Measurements from ENCODE around the gene SERPINB12.

DNA sequence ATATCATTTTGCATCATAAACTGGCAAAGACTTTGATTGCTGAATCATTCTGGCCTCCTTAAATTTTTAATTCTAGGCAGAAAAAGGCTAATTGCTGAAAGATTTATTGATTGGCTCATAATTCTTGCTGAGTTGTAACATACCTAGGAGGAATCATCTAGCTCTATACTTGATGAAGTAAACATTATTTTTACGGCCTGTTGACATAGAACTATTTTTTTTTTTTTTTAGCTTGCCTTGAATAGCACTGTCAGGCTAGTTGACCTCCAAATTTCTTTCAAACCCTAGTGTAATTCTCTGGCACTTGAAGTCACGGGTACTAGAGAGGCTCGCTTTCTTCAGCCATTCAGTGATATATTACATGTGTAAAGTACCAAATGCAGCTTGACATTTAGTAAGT is 2.8 kb downstream of the SERPINB12 start:
- TF ChIP-seq, protein P1, sequence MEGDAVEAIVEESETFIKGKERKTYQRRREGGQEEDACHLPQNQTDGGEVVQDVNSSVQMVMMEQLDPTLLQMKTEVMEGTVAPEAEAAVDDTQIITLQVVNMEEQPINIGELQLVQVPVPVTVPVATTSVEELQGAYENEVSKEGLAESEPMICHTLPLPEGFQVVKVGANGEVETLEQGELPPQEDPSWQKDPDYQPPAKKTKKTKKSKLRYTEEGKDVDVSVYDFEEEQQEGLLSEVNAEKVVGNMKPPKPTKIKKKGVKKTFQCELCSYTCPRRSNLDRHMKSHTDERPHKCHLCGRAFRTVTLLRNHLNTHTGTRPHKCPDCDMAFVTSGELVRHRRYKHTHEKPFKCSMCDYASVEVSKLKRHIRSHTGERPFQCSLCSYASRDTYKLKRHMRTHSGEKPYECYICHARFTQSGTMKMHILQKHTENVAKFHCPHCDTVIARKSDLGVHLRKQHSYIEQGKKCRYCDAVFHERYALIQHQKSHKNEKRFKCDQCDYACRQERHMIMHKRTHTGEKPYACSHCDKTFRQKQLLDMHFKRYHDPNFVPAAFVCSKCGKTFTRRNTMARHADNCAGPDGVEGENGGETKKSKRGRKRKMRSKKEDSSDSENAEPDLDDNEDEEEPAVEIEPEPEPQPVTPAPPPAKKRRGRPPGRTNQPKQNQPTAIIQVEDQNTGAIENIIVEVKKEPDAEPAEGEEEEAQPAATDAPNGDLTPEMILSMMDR (IDR thresholded peaks at IDR 0.05) = no peak
- no peak for TF ChIP-seq POLR2A (IDR thresholded peaks at IDR 0.05)
